ENCODE data around the gene GNPTAB. TPM values are rescaled to one million over a fixed set of nuclear protein-coding genes. Genes with fewer than 3 reads are reported as not detected.
A peak's percentile ranks its signal among the peaks of the same experiment; 100 is the strongest.

The GNPTAB gene
- total and polyA plus RNA-seq, 2 of the 8 experiments (the other 6 are each of a cell fraction or from before 2014, with no cell fraction given) = 21.5 to 51.3 TPM

DNA sequence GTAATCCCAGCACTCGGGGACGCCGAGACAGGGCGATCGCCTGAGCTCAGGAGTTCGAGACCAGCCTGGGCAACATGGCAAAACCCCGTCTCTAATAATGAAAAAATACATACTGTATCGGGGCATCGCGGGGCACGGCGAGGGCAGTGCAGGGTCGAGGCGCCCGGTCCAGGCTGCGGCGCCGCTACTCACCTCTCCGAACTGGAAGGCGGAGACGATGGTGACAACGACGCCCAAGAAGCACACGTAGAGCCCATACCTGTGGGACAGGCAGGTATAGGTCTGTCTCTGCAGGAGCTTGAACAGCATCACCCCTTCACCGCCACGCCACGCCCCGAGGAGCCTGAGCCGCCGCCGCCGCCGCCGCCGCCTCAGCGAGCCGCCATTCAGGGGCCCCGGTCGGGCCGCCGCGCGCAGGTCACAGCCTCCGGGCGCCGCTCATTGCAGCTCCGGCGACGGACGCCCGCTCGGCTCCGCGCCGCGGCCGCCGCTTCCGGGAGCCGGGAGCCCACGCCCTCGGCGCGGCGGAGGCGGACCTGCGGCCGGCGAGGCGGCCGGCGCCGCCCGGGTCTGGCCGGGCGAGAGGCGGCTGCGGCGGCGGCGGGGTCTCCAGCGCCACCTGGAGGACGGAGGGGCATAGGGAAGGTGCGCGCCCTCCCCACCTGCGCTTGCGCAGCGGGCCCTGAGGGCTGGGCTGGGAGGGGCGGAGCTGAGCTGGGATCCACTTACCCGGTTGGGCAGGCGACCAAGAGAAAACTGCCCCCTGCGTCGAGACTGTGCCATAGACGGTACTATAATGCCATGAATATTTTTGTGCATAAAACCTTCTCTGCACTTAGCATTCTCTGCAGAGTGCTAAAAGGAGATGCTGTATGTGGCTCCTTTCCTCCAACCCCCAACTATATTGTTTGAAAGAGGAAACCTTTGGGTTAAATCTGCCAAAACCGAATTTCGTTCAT is at the start of gene GNPTAB (continued):
- TF ChIP-seq, protein P1, sequence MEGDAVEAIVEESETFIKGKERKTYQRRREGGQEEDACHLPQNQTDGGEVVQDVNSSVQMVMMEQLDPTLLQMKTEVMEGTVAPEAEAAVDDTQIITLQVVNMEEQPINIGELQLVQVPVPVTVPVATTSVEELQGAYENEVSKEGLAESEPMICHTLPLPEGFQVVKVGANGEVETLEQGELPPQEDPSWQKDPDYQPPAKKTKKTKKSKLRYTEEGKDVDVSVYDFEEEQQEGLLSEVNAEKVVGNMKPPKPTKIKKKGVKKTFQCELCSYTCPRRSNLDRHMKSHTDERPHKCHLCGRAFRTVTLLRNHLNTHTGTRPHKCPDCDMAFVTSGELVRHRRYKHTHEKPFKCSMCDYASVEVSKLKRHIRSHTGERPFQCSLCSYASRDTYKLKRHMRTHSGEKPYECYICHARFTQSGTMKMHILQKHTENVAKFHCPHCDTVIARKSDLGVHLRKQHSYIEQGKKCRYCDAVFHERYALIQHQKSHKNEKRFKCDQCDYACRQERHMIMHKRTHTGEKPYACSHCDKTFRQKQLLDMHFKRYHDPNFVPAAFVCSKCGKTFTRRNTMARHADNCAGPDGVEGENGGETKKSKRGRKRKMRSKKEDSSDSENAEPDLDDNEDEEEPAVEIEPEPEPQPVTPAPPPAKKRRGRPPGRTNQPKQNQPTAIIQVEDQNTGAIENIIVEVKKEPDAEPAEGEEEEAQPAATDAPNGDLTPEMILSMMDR (IDR thresholded peaks at IDR 0.05; ENCODE audit: control extremely low read depth in 1 of 3, insufficient read depth in 1 of 3, low read depth in 1 of 3, low read length in 3 of 3) = peak; percentile 72 to 76 (median 74)
- peak; percentile 60 for TF ChIP-seq KDM4A (IDR thresholded peaks at IDR 0.05; ENCODE audit: low read depth, low read length, severe bottlenecking)
- peak; percentile 18; the same call in 1 of the 2 replicates for TF ChIP-seq TBP (IDR thresholded peaks at IDR 0.05; ENCODE audit: low read depth, low read length)
- TF ChIP-seq POLR2A (IDR thresholded peaks at IDR 0.05; ENCODE audit: control extremely low read depth in 1 of 2, low read depth in 2 of 2, low read length in 2 of 2) = no peak; a peak in 1 of 3 replicates
- TF ChIP-seq TCF12 (IDR thresholded peaks at IDR 0.05; ENCODE audit: low read depth, low read length) = no peak
- no peak for TF ChIP-seq ATF2 (IDR thresholded peaks at IDR 0.05; ENCODE audit: low read length)
- no peak for TF ChIP-seq RFX5 (IDR thresholded peaks at IDR 0.05; ENCODE audit: borderline replicate concordance, low read depth, low read length)
- no peak for TF ChIP-seq FOSL1 (IDR thresholded peaks at IDR 0.05; ENCODE audit: insufficient read depth, low read depth, low read length)
- peak; percentile 88 for TF ChIP-seq NRF1 (IDR thresholded peaks at IDR 0.05; ENCODE audit: low read depth, low read length)
- TF ChIP-seq, protein P2, sequence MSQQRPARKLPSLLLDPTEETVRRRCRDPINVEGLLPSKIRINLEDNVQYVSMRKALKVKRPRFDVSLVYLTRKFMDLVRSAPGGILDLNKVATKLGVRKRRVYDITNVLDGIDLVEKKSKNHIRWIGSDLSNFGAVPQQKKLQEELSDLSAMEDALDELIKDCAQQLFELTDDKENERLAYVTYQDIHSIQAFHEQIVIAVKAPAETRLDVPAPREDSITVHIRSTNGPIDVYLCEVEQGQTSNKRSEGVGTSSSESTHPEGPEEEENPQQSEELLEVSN (IDR thresholded peaks at IDR 0.05) = no peak
- peak; percentile 13; the same call in 1 of the 2 replicates for TF ChIP-seq CREB1 (IDR thresholded peaks at IDR 0.05)
- TF ChIP-seq YY1 (IDR thresholded peaks at IDR 0.05; ENCODE audit: low read depth, low read length) = peak; percentile 20; the same call in 1 of the 2 replicates
- TF ChIP-seq ASH2L (IDR thresholded peaks at IDR 0.05; ENCODE audit: low read length) = peak; percentile 84
- no peak for TF ChIP-seq CHD1 (IDR thresholded peaks at IDR 0.05; ENCODE audit: low read depth, low read length)
- no peak for TF ChIP-seq SAP30 (IDR thresholded peaks at IDR 0.05; ENCODE audit: insufficient read depth, insufficient replicate concordance, low read length)
- no peak for TF ChIP-seq MAFK (IDR thresholded peaks at IDR 0.05; ENCODE audit: low read depth, low read length)
- TF ChIP-seq CBX8 (IDR thresholded peaks at IDR 0.05; ENCODE audit: borderline replicate concordance, low read depth, low read length) = no peak
